A204.1 (cell line): Measurements from ENCODE around the gene HES7.
A peak's percentile ranks its signal among the peaks of the same experiment; 100 is the strongest.

Source experiments
- FAIRE-seq: peaks from 2 replicates; lab custom pipeline; 2012; peaks lifted over from hg19 to GRCh38; lab: Jason Lieb, UNC

HES7 gene

DNA sequence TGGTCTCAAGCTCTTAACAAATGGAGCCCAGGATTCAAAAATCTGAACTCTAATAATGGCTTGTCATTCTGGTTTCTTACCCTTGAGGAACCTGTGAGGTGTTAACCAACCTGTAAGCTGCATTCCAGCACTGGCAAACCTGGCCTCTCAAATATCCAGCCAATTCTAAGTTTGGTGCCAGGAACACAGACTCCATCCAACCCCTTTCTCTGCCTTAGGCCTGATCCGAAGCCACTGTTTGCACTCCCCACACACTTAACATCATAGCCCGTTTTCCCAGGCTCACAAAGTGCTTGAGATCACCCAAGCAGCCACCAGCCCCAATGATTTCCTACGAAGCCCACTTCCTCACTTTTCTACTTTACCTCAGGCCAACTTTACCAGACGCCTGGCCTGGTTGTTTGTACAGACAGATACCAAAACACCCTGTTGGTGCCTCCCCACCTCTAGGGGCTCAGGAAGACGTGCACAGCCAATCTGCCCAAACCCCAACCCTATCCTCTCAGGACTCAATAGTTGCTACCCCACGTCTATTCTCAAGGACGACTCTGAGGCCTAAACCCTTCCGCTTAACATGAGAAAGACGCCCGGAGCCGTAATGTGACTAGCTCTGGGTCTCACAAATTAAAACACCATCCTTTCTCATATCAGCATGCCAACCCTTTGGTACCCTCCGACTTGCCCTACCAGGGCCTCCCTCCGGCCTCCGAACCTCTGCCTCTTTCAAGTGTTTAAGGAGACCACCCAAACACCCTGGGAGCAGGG is 31.5 kb upstream of the HES7 start:
- no peak for FAIRE-seq

GRCh38 chr17:8154608-8155155 is 30.8 kb upstream of the HES7 start:
- no peak for FAIRE-seq

- no peak for FAIRE-seq
Observed at GRCh38 chr17:8153957-8154607, 30.2 kb upstream of the HES7 start.

DNA sequence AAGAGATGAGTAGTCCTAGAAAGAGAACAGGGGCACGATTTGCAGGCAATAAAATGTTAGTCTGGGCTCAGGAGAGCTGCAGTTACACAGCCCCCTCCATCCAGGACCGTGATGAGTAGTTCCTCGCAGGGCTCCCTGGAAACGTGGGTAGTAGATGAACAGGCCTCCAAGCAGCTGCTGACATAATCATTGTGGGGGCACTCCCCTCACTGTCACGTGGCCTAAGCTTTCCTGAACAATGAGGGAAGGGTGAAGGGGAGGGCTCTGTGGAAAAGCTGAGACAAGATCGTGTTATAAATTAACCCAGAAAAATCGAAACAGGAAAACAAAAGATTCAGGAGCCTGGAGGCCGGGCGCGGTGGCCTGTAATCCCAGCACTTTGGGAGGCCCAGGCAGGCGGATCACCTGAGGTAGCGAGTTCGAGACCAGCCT is 29.6 kb upstream of the HES7 start:
- no peak for FAIRE-seq

GRCh38 chr17:8153031-8153451 is 29.1 kb upstream of the HES7 start:
- no peak for FAIRE-seq

GRCh38 chr17:8152112-8152775 is 28.3 kb upstream of the HES7 start, which contains the start of gene PER1:
Gene PER1, minus strand, starts transcription at chr17:8152404. Its CDS starts 1,698 bp downstream, at chr17:8150706.
- peak; percentile 34 for FAIRE-seq

DNA sequence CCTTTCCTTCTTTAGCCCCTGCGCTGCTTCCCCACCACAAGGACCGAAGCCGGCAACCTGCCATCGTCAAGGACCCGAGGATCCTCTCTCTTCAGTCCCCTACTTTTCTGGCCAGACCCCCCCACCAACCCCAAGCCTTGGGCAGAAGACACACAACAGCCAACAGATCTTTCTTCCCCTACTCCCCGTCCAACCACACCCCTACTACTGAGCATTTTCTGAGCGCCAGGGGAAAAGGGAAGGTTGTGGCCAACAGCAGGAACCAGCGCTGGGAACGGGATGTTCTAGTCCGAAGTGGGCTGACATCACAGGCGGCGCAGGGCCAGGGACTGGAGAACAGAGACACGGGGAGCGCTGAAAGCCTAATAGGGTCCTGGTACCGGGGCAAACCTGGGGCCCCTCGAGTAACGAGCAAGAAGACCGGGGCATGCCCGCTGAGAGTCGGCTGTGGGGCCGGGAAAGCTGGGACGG is 27.8 kb upstream of the HES7 start:
- FAIRE-seq, result no peak

DNA sequence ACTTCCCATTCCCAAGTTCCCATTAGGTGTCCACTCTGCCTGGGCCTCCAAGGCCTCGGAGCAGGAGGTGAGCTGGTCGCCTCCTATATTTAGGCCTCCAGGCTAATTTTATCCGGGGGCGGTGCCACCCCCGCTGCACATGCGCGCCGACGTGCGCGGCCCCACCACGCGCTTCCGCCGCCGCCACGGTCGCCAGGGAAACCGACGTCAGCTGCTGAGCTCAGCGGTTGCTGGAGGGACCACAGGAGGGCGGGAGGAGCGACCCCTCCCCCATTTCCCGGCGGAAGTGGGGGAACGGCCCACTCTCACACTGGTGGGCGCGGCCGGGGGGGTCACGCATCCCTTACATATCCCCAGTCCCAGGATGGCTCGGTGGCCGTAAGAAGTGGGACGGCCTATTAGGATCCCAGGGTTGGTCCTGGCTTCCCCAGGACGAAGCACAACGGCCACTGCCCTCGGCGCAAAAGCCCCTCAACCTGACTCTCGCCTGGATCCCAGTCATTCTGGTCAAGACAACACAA is 27.3 kb upstream of the HES7 start:
- no peak for FAIRE-seq

DNA sequence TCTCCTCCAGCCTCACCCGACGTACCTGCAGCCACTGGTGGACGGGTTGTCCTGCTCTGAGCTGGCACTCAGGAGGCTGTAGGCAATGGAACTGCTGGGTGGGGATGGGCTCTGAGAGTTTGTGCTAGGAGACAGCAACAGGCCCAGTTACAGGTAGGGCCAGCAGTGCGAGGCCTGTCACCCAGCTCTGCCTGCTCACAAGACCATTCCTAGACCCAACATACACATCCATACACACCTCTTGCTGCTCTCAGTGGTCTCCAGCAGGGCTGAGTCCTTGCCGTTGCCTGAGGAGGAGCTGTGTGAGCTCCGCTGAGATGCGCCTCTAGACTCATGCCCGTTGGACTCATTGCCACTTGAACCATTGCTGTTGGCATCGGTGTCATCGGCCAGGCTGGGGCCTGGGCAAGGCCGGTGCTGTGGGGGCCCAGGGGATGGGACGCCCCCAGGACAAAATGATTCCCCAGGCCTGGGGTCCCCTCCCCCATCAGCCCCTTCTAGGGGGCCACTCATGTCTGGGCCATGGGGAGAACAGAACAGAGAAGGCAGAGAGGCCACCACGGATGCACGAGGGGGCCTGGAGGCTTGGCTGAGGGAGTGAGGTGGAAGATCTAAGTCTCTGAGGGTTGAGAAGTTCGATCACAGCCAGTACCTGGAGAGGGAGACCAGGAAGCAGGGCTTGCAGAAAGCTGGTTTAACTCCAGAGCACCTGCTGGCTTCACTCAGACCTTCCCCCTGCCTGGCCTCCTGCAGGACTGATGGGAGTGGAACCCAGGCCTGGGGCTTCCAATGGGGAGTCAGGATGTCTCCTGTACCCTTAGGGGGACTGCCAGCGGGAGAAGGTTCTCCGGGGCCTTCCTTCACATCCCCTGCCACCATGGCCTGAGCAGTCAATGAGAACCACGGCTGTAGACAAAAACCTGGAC is 26.6 kb upstream of the HES7 start:
- FAIRE-seq, result no peak

DNA sequence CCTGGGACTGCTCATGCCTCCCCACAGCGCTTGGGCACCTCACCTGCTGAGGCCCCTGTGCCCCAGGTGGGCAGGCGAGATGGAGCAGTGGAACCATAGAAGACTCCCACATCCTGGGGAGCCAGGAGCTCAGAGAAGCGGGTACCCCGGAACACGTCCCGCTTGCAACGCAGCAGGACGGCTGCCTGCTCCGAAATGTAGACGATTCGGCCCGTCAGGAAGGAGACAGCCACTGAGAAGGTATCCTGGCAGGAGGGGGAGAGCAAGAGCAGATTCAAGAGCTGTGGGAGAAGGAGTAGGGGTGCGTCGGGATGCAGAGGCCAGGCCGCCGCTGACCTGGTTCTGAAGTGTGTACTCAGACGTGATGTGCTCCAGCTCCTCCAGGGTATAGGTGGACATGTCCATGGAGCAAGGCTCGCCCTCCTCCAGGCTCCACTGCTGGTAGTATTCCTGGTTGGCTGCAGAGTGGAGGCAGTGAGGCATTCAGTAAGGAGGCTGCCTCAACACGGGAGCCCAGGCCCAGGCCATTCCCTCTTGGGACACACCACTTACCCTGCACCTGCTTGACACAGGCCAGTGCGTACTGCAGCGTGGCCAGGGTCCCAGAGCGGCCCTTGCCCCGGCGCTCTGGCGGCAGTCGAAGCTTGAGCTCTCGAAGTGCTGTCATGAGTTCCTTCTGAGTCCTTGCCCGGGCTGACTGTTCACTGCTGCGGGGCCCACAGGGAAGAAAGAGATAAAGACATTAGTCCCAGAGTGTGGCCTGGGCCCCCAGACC is 25.7 kb upstream of the HES7 start:
- FAIRE-seq, result no peak

DNA sequence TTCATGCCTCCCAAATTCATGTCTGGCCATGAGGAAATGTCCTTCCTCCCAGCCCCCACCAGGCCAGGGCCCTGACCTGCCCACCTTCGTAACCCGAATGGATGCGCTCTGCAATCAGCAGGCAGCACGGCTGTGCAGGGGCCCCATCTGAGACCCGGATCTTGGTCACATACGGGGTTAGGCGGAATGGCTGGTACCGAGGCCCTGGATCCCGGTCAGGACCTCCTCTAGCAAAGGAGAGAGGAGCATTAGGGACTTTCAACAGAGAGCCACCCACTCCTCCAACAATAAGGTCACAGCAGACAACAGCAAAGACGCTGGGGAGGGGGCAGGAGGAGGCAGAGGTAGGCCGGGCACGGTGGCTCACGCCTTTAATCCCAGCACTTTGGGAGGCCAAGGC is 24.7 kb upstream of the HES7 start:
- FAIRE-seq, result no peak

- FAIRE-seq, result no peak
Observed at GRCh38 chr17:8147805-8148404, 24.0 kb upstream of the HES7 start.

DNA sequence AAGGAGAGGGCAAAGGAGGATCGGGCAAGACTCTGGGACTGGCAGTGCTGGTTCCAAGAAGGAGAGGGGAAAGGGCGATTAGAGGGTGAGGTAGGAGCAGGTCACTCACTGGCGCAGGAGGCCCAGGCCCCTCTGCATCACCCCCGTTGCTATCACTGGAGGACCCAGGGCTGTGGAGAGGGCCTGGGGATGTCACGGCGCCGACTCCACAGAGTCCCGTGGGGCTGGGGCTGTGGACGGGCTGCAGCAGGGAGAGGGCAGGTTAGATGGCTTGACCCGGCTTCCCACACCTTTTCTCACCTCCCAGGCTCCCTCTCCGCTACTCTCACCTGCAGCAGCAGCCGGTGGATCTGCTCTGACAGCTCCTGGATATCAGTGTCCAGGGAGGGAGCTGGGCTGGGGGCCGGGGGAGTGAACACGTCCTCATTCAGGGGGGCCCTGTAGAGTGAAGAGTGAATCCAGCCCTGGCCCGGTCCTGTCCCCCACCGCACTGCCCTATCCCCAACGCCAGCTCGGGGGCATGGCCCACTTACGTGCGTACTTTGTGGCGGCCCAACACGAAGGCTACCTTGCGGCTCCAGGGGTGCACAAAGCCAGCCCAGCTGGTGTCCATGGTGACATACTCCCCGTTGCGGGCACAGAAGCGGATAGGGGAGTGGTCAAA is 23.4 kb upstream of the HES7 start:
- FAIRE-seq, result no peak

GRCh38 chr17:8146381-8147140 is 22.7 kb upstream of the HES7 start:
- FAIRE-seq, result no peak

- FAIRE-seq, result no peak
Observed at GRCh38 chr17:8145811-8146210, 21.9 kb upstream of the HES7 start.

- FAIRE-seq, result no peak
Observed at GRCh38 chr17:8144401-8145231, 20.7 kb upstream of the HES7 start.

- FAIRE-seq, result no peak
Observed at GRCh38 chr17:8143581-8144400, 19.9 kb upstream of the HES7 start.
